HFFc6 (cell line): Measurements from ENCODE around the gene SLC8A1. TPM values are rescaled to one million over a fixed set of nuclear protein-coding genes. Genes with fewer than 3 reads are reported as not detected.

Experiments used
- DNase-seq: peaks from one replicate; pipeline ENCODE4 v3.0.0-alpha.2; 2018
- H3K27ac Mint-ChIP-seq: 2 replicates; pipeline ENCODE4 v1.8.0; 2020; ENCODE audit warnings: mild to moderate bottlenecking, mixed read lengths
- H3K27me3 Mint-ChIP-seq: 2 replicates; pipeline ENCODE4 v1.8.0; 2021; ENCODE audit warnings: mild to moderate bottlenecking, moderate library complexity, mixed read lengths; ENCODE audit not compliant: insufficient read depth
- H3K36me3 Mint-ChIP-seq: 2 replicates; pipeline ENCODE4 v1.8.0; 2021; ENCODE audit warnings: low read depth, mixed read lengths
- H3K4me1 Mint-ChIP-seq: 2 replicates; pipeline ENCODE4 v1.8.0; 2020; ENCODE audit warnings: low read depth, mixed read lengths
- H3K4me3 Mint-ChIP-seq: 2 replicates; pipeline ENCODE4 v1.8.0; 2020; ENCODE audit warnings: mild to moderate bottlenecking, moderate library complexity, mixed read lengths
- H3K9me3 Mint-ChIP-seq: 2 replicates; pipeline ENCODE4 v1.8.0; 2020; ENCODE audit warnings: mild to moderate bottlenecking, mixed read lengths
- CTCF ChIP-seq: fragments of 200-600 bp; sonication (generic); IDR thresholded peaks from 2 replicates; pipeline ENCODE4 v1.5.0; 2021; ENCODE audit warnings: antibody characterized with exemption, mild to moderate bottlenecking
- total RNA-seq, 6 experiments: library from RNA; stranded (reverse); fragmentation: NEBNext Ultra II Directional; extraction: Animal tissue kit (Norgen Biotek cat#: 25700); gene quantifications; 2 replicates in 1 of 6; 3 replicates in 5 of 6; pipeline ENCODE4 v1.2.3, GENCODE V29; 2021

The SLC8A1 gene
- total RNA-seq, 6 experiments from 2014 or later, result 71.5 to 96.9 (median 92.2) TPM

- Mint-ChIP-seq H3K27me3 (no peaks in the 10 kb centered on the region), H3K9me3 (no peaks in the 10 kb centered on the region), H3K4me1 (peaks cover 96% of the 10 kb centered on the region), H3K4me3 (peak overlapping the region; percentile 87), H3K36me3 (peaks cover 5% of the 10 kb centered on the region; the same call in 1 of the 2 replicates), H3K27ac (peak overlapping the region; percentile 94)
- TF ChIP-seq CTCF, result no peak
- DNase-seq, result no peak
Measured at GRCh38 chr2:40363231-40363630, 88.7 kb downstream of the SLC8A1 start.

- Mint-ChIP-seq H3K27me3 (no peaks in the 10 kb centered on the region), H3K4me3 (no peak overlapping the region), H3K4me1 (peaks cover 95% of the 10 kb centered on the region), H3K9me3 (no peaks in the 10 kb centered on the region), H3K36me3 (no peaks in the 10 kb centered on the region; the same call in 1 of the 2 replicates), H3K27ac (peak overlapping the region; percentile 80; the same call in 1 of the 2 replicates)
- no peak for DNase-seq
- no peak for TF ChIP-seq CTCF
Measured at GRCh38 chr2:40361478-40361877, 90.4 kb downstream of the SLC8A1 start.

GRCh38 chr2:40360652-40361051 is 91.2 kb downstream of the SLC8A1 start:
- H3K36me3 Mint-ChIP-seq, result no peaks in the 10 kb centered on the region; the same call in 1 of the 2 replicates
- H3K4me3 Mint-ChIP-seq, result peak overlapping the region; percentile 16
- peak overlapping the region; percentile 80 for H3K27ac Mint-ChIP-seq
- H3K27me3 Mint-ChIP-seq, result no peaks in the 10 kb centered on the region
- peak; percentile 57 for DNase-seq
- peaks cover 95% of the 10 kb centered on the region for H3K4me1 Mint-ChIP-seq
- H3K9me3 Mint-ChIP-seq, result no peaks in the 10 kb centered on the region
- peak; percentile 62 for TF ChIP-seq CTCF

GRCh38 chr2:40359811-40360210 is 92.1 kb downstream of the SLC8A1 start:
- no peak overlapping the region for H3K4me3 Mint-ChIP-seq
- no peak for TF ChIP-seq CTCF
- no peaks in the 10 kb centered on the region for H3K9me3 Mint-ChIP-seq
- peaks cover 95% of the 10 kb centered on the region for H3K4me1 Mint-ChIP-seq
- H3K27me3 Mint-ChIP-seq, result no peaks in the 10 kb centered on the region
- DNase-seq, result no peak
- H3K27ac Mint-ChIP-seq, result no peak overlapping the region
- H3K36me3 Mint-ChIP-seq, result no peaks in the 10 kb centered on the region; the same call in 1 of the 2 replicates

- H3K27me3 Mint-ChIP-seq, result no peaks in the 10 kb centered on the region
- peaks cover 95% of the 10 kb centered on the region for H3K4me1 Mint-ChIP-seq
Measured at GRCh38 chr2:40358783-40359182, 93.1 kb downstream of the SLC8A1 start.

More at GRCh38 chr2:40358783-40359182, 93.1 kb downstream of the SLC8A1 start:
- Mint-ChIP-seq H3K27ac (peak overlapping the region; percentile 1; the same call in 1 of the 2 replicates), H3K9me3 (no peaks in the 10 kb centered on the region), H3K36me3 (peaks cover 8% of the 10 kb centered on the region), H3K4me3 (no peak overlapping the region)
- no peak for TF ChIP-seq CTCF
- no peak for DNase-seq
